GM12878 (cell line): Measurements from ENCODE around the gene TRAPPC11. TPM values are rescaled to one million over a fixed set of nuclear protein-coding genes. Genes with fewer than 3 reads are reported as not detected.

Source experiments
- ATAC-seq: fragments of 200-7000 bp; cut with Tn5 transposase; 3 replicates; pipeline ENCODE4 v1.9.1; 2020; ENCODE audit warnings: mild to moderate bottlenecking, moderate library complexity
- BruUV-seq: library from RNA; stranded (reverse); fragments of 400-500 nt; replicated peaks from 2 replicates; lab custom pipeline; 2021; lab: Mats Ljungman, UMichigan
- CTCF ChIA-PET: fragments of 300-600 bp; sonication (Branson Sonifier 250); formaldehyde crosslinking; extraction: SDS; loops from one replicate; lab custom pipeline; 2021; ENCODE audit warnings: inconsistent platforms; lab: Yijun Ruan, JAX
- POLR2A ChIA-PET: fragments of 350-600 bp; formaldehyde crosslinking; extraction: SDS; loops from one replicate; lab custom pipeline; 2021; ENCODE audit warnings: inconsistent platforms; lab: Charles Lee
- RAD21 ChIA-PET: fragments of 300-600 bp; sonication (Branson Sonifier 250); formaldehyde crosslinking; loops from one replicate; lab custom pipeline; 2023; ENCODE audit warnings: antibody characterized with exemption; ENCODE audit not compliant: unreplicated experiment; lab: Charles Lee
- SMC1A ChIA-PET: fragments of 300-600 bp; sonication (Branson Sonifier 250); formaldehyde crosslinking; loops from one replicate; lab custom pipeline; 2023; ENCODE audit not compliant: unreplicated experiment, uncharacterized antibody; lab: Charles Lee
- DNase-seq: peaks from one replicate; pipeline ENCODE4 v3.0.0-alpha.2; 2011; ENCODE audit warnings: low read depth, low spot score
- FAIRE-seq: peaks from 3 replicates; lab custom pipeline; 2011; peaks lifted over from hg19 to GRCh38; lab: Jason Lieb, UNC
- H2AFZ ChIP-seq: 2 replicates; pipeline ENCODE4 v1.6.0; 2011; ENCODE audit warnings: low read depth, low read length, control low read depth; ENCODE audit not compliant: control insufficient read depth
- H3K27ac ChIP-seq: 2 replicates; pipeline ENCODE4 v1.5.1; 2011; ENCODE audit warnings: control low read depth; ENCODE audit not compliant: control insufficient read depth, insufficient read depth
- H3K27me3 ChIP-seq, 2 experiments: replicated peaks in 1 of 2; 2 replicates each; pipeline versions ENCODE4 v1.6.0 to v1.6.1; 2011; ENCODE audit warnings: low read length in 1 of 2; ENCODE audit not compliant: control insufficient read depth in 2 of 2, insufficient read depth in 2 of 2
- H3K36me3 ChIP-seq, 2 experiments: 2 replicates each; pipeline ENCODE4 v1.5.1; 2011; ENCODE audit warnings: low read length in 1 of 2; ENCODE audit not compliant: control insufficient read depth in 2 of 2, insufficient read depth in 2 of 2
- H3K4me1 ChIP-seq: 2 replicates; pipeline ENCODE4 v1.6.1; 2011; ENCODE audit warnings: mild to moderate bottlenecking, low read length, moderate library complexity, mixed read lengths; ENCODE audit not compliant: control insufficient read depth, insufficient read depth
- H3K4me2 ChIP-seq: 2 replicates; pipeline ENCODE4 v1.6.0; 2011; ENCODE audit warnings: control low read depth; ENCODE audit not compliant: control insufficient read depth, insufficient read depth
- H3K4me3 ChIP-seq: fragments of 200-600 bp; sonication (generic); 2 replicates; pipeline ENCODE4 v1.5.1; 2016
- H3K79me2 ChIP-seq: 2 replicates; pipeline ENCODE4 v1.6.0; 2011; ENCODE audit warnings: low read length; ENCODE audit not compliant: control insufficient read depth, insufficient read depth
- H3K9ac ChIP-seq: 2 replicates; pipeline ENCODE4 v1.8.0; 2011; ENCODE audit warnings: low read length, control low read depth, mixed read lengths; ENCODE audit not compliant: control insufficient read depth, insufficient read depth
- H3K9me3 ChIP-seq: replicated peaks from 3 replicates; pipeline ENCODE4 v1.5.1; 2011; ENCODE audit warnings: mild to moderate bottlenecking, low read length; ENCODE audit not compliant: control insufficient read depth, insufficient read depth
- H4K20me1 ChIP-seq: 2 replicates; pipeline ENCODE4 v1.6.0; 2011; ENCODE audit not compliant: control insufficient read depth, insufficient read depth
- BCL11A ChIP-seq: IDR thresholded peaks from 2 replicates; pipeline ENCODE4 v1.6.1; 2011; ENCODE audit warnings: low read depth, low read length
- CBX3 ChIP-seq: fragments of 200-600 bp; sonication (generic); IDR thresholded peaks from 2 replicates; pipeline ENCODE4 v1.6.1; 2016; ENCODE audit warnings: low read depth, borderline replicate concordance
- CHD2 ChIP-seq: IDR thresholded peaks from 2 replicates; pipeline ENCODE4 v1.6.1; 2011; ENCODE audit warnings: low read depth, low read length, improper control_type of control experiment, borderline replicate concordance
- CUX1 ChIP-seq: IDR thresholded peaks from 2 replicates; pipeline ENCODE4 v1.6.1; 2012; ENCODE audit warnings: improper control_type of control experiment, low read depth, low read length; ENCODE audit not compliant: insufficient replicate concordance
- ETV6 ChIP-seq, 2 experiments: fragments of 450-650 bp in 1 of 2; IDR thresholded peaks in 1 of 2; conservative IDR thresholded peaks in 1 of 2; 2 replicates each; pipeline ENCODE4 v1.6.1; 2014; ENCODE audit warnings: antibody characterized with exemption in 1 of 2, borderline replicate concordance in 1 of 2, low read depth in 1 of 2, mild to moderate bottlenecking in 1 of 2, moderate library complexity in 1 of 2
- FOXK2 ChIP-seq: fragments of 450-650 bp; IDR thresholded peaks from 2 replicates; pipeline ENCODE4 v1.6.1; 2017; ENCODE audit warnings: mild to moderate bottlenecking, moderate library complexity
- GABPA ChIP-seq: IDR thresholded peaks from 2 replicates; pipeline ENCODE4 v1.6.1; 2014; ENCODE audit warnings: antibody characterized with exemption, low read depth, mild to moderate bottlenecking, inconsistent platforms
- NFIC ChIP-seq: IDR thresholded peaks from 2 replicates; pipeline ENCODE4 v1.6.1; 2012; ENCODE audit warnings: low read depth, mild to moderate bottlenecking, inconsistent platforms, low read length, moderate library complexity
- PAX5 ChIP-seq: IDR thresholded peaks from 2 replicates; pipeline ENCODE4 v1.6.1; 2011; ENCODE audit warnings: low read depth, low read length, borderline replicate concordance
- RAD51 ChIP-seq: fragments of 450-650 bp; IDR thresholded peaks from 2 replicates; pipeline ENCODE4 v1.6.1; 2016; ENCODE audit warnings: moderate library complexity, mild to moderate bottlenecking, inconsistent platforms
- SMAD5 ChIP-seq: IDR thresholded peaks from 2 replicates; pipeline ENCODE4 v1.6.1; 2016; ENCODE audit warnings: antibody characterized with exemption, low read depth
- SPI1 ChIP-seq: IDR thresholded peaks from 2 replicates; pipeline ENCODE4 v1.6.1; 2011; ENCODE audit warnings: low read depth, mild to moderate bottlenecking, low read length, moderate library complexity, borderline replicate concordance; ENCODE audit not compliant: insufficient read depth
- SUZ12 ChIP-seq: fragments of 200-600 bp; sonication (generic); IDR thresholded peaks from one replicate; pipeline ENCODE4 v1.6.1; 2018; ENCODE audit warnings: antibody characterized with exemption, mild to moderate bottlenecking; ENCODE audit not compliant: unreplicated experiment
- ZSCAN29 ChIP-seq: fragments of 450-650 bp; IDR thresholded peaks from 2 replicates; pipeline ENCODE4 v1.6.1; 2017; ENCODE audit warnings: mild to moderate bottlenecking, moderate library complexity
- in situ Hi-C: fragments of 300-500 bp; cut with MboI; formaldehyde crosslinking; loops from 9 replicates; pipeline ENCODE4 v1.14.3; 2018; ENCODE audit warnings: mixed read lengths
- intact Hi-C: fragments of 100-400 bp; cut with micrococcal nuclease; formaldehyde crosslinking; loops from one replicate; pipeline ENCODE4 v1.14.2; 2022; ENCODE audit not compliant: unreplicated experiment
- polyA plus RNA-seq, 11 experiments: library from polyadenylated mRNA; depleted of rRNA in 4 of 11; unstranded in 6 of 11; stranded (reverse) in 5 of 11; fragments of >200 nt; fragmentation: Nextera tagmentation in 4 of 11; fragmentation: Illumina TruSeq in 1 of 11; extraction: Ambion mirVana in 4 of 11; extraction: Trizol in 1 of 11; gene quantifications; 1 replicate in 1 of 11; 2 replicates in 10 of 11; pipeline versions ENCODE4 v1.2.1 to v1.2.3, GENCODE V29; 2011 to 2016; ENCODE audit warnings: inconsistent platforms in 2 of 11, missing spikeins in 2 of 11, low read depth in 1 of 11
- total RNA-seq, 4 experiments: library from RNA; depleted of rRNA in 3 of 4; stranded (reverse); fragments of >200 nt in 3 of 4; fragmentation: Illumina TruSeq in 1 of 4; extraction: Trizol in 1 of 4; gene quantifications; 2 replicates each; pipeline versions ENCODE4 v1.2.1 to v1.2.3, GENCODE V29; 2013 to 2021
- TF ChIP-seq, protein P1 (sequence below): IDR thresholded peaks from 2 replicates; pipeline ENCODE4 v1.6.1; 2011; ENCODE audit warnings: borderline replicate concordance, low read depth, mild to moderate bottlenecking, moderate library complexity, mixed read lengths, low read length; ENCODE audit not compliant: insufficient read depth; ENCODE audit errors: extremely low read length
- TF ChIP-seq, protein P2 (sequence below): fragments of 450-650 bp; IDR thresholded peaks from 2 replicates; pipeline ENCODE4 v1.6.1; 2017; ENCODE audit warnings: antibody characterized with exemption, mild to moderate bottlenecking, moderate library complexity

The TRAPPC11 gene
- total and polyA plus RNA-seq, 10 of the 15 experiments (the other 5 are each of a cell fraction or from before 2014, with no cell fraction given) = 7.3 to 40.5 (median 22.3) TPM

GRCh38 chr4:183691006-183691405, 31.9 kb downstream of the TRAPPC11 start:
- no peak overlapping the region for H3K27ac ChIP-seq
- no peaks in the 10 kb centered on the region for H3K79me2 ChIP-seq
- in situ Hi-C loops = no loop called here
- H3K36me3 ChIP-seq = peaks cover 0 to 17% of the 10 kb centered on the region in 2 experiments
- H2AFZ ChIP-seq = no peak overlapping the region
- BruUV-seq = no TSS peak
- intact Hi-C loops = no loop called here
- DNase-seq (no peak), FAIRE-seq (no peak), ATAC-seq (no peak)
- SMC1A ChIA-PET = interaction anchor here (1.6 kb wide), 2 partner anchors 11 to 21 kb away, joined by 5 to 7 read pairs; no protein-coding TSS in a partner anchor
- POLR2A ChIA-PET = no interaction called here
- H3K27me3 ChIP-seq = no peaks in the 10 kb centered on the region
- H3K9me3 ChIP-seq = no peaks in the 10 kb centered on the region
- no peaks in the 10 kb centered on the region for H4K20me1 ChIP-seq
- no peak overlapping the region for H3K9ac ChIP-seq
- RAD21 ChIA-PET = no interaction called here
- H3K4me1 ChIP-seq = no peaks in the 10 kb centered on the region
- no peak overlapping the region for H3K4me3 ChIP-seq
- no peak overlapping the region for H3K4me2 ChIP-seq
- CTCF ChIA-PET = interaction anchor here (1.0 kb wide), 1 partner anchor 11 kb away, joined by 3 read pairs; no protein-coding TSS in a partner anchor
- no peak for TF ChIP-seq SUZ12
- TF ChIP-seq BCL11A = no peak
- no peak for TF ChIP-seq CUX1
- TF ChIP-seq SPI1 = no peak
- TF ChIP-seq ETV6 (conservative IDR thresholded peaks at IDR 0.05 in 1 of 2, IDR thresholded peaks at IDR 0.05 in 1 of 2; ENCODE audit: borderline replicate concordance in 1 of 2, low read depth in 1 of 2) = no peak
- no peak for TF ChIP-seq RAD51
- TF ChIP-seq NFIC = no peak
- TF ChIP-seq, protein P1, sequence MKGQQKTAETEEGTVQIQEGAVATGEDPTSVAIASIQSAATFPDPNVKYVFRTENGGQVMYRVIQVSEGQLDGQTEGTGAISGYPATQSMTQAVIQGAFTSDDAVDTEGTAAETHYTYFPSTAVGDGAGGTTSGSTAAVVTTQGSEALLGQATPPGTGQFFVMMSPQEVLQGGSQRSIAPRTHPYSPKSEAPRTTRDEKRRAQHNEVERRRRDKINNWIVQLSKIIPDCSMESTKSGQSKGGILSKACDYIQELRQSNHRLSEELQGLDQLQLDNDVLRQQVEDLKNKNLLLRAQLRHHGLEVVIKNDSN = no peak
- no peak for TF ChIP-seq FOXK2
- TF ChIP-seq, protein P2, sequence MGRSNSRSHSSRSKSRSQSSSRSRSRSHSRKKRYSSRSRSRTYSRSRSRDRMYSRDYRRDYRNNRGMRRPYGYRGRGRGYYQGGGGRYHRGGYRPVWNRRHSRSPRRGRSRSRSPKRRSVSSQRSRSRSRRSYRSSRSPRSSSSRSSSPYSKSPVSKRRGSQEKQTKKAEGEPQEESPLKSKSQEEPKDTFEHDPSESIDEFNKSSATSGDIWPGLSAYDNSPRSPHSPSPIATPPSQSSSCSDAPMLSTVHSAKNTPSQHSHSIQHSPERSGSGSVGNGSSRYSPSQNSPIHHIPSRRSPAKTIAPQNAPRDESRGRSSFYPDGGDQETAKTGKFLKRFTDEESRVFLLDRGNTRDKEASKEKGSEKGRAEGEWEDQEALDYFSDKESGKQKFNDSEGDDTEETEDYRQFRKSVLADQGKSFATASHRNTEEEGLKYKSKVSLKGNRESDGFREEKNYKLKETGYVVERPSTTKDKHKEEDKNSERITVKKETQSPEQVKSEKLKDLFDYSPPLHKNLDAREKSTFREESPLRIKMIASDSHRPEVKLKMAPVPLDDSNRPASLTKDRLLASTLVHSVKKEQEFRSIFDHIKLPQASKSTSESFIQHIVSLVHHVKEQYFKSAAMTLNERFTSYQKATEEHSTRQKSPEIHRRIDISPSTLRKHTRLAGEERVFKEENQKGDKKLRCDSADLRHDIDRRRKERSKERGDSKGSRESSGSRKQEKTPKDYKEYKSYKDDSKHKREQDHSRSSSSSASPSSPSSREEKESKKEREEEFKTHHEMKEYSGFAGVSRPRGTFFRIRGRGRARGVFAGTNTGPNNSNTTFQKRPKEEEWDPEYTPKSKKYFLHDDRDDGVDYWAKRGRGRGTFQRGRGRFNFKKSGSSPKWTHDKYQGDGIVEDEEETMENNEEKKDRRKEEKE = no peak
- TF ChIP-seq CHD2 = no peak
- TF ChIP-seq SMAD5 = no peak
- no peak for TF ChIP-seq ZSCAN29
- TF ChIP-seq PAX5 = no peak
- no peak for TF ChIP-seq CBX3
- no peak for TF ChIP-seq GABPA
